SK-N-SH (cell line): ENCODE results near the gene CLDN15. TPM values are rescaled to one million over a fixed set of nuclear protein-coding genes. Genes with fewer than 3 reads are reported as not detected.

ENCODE experiments used
- CTCF ChIA-PET: fragments of 300-600, 350-600 bp; formaldehyde crosslinking; extraction: SDS; loops from one replicate; lab custom pipeline; 2021; lab: Yijun Ruan, JAX
- POLR2A ChIA-PET: fragments of 350-600 bp; sonication (Branson Sonifier 250); formaldehyde crosslinking; extraction: SDS; loops from one replicate; lab custom pipeline; 2020; ENCODE audit warnings: antibody characterized with exemption, inconsistent platforms; lab: Yijun Ruan, JAX
- DNase-seq: peaks from one replicate; pipeline ENCODE4 v3.0.0; 2012
- H2AFZ ChIP-seq: fragments of 200-600 bp; sonication (generic); 2 replicates; pipeline ENCODE4 v1.8.1; 2016; ENCODE audit warnings: antibody characterized with exemption, mild to moderate bottlenecking, low read depth
- H3F3A ChIP-seq: fragments of 200-600 bp; sonication (generic); replicated peaks from 2 replicates; pipeline ENCODE3; 2016; ENCODE audit warnings: antibody characterized with exemption, mild to moderate bottlenecking; ENCODE audit not compliant: insufficient read depth
- H3K27ac ChIP-seq, 2 experiments: fragments of 200-500 bp in 1 of 2; fragments of 200-600 bp in 1 of 2; sonication (Bioruptor generic) in 1 of 2; sonication (generic), shearing (Covaris generic) in 1 of 2; 2 replicates each; pipeline versions ENCODE4 v1.5.1 to v1.6.1; 2014 to 2016; ENCODE audit warnings: low read depth in 2 of 2, inconsistent platforms in 1 of 2, low read length in 1 of 2, mild to moderate bottlenecking in 1 of 2, mixed read lengths in 1 of 2
- H3K27me3 ChIP-seq: fragments of 200-600 bp; sonication (generic), shearing (Covaris generic); 2 replicates; pipeline ENCODE4 v1.6.1; 2016; ENCODE audit warnings: mixed run types; ENCODE audit not compliant: insufficient read depth
- H3K36me3 ChIP-seq, 2 experiments: fragments of 200-500 bp in 1 of 2; fragments of 200-600 bp in 1 of 2; sonication (Bioruptor generic) in 1 of 2; sonication (generic) in 1 of 2; replicated peaks in 1 of 2; 2 replicates each; pipeline versions ENCODE3 to v1.5.1; 2014 to 2016; ENCODE audit warnings: low read length in 1 of 2, mild to moderate bottlenecking in 1 of 2; ENCODE audit not compliant: insufficient read depth in 2 of 2, control insufficient read depth in 1 of 2
- H3K4me1 ChIP-seq, 2 experiments: fragments of 200-500 bp in 1 of 2; fragments of 200-600 bp in 1 of 2; sonication (Bioruptor generic) in 1 of 2; sonication (generic), shearing (Covaris generic) in 1 of 2; 2 replicates each; pipeline versions ENCODE4 v1.5.1 to v1.6.1; 2014 to 2016; ENCODE audit warnings: low read depth in 1 of 2, low read length in 1 of 2, mixed run types in 1 of 2; ENCODE audit not compliant: insufficient read depth in 2 of 2, control insufficient read depth in 1 of 2
- H3K4me2 ChIP-seq: fragments of 200-600 bp; sonication (generic), shearing (Covaris generic); 2 replicates; pipeline ENCODE4 v1.6.1; 2017; ENCODE audit warnings: mixed run types
- H3K4me3 ChIP-seq, 2 experiments: fragments of 200-500 bp in 1 of 2; fragments of 200-600 bp in 1 of 2; sonication (Bioruptor generic) in 1 of 2; sonication (generic), shearing (Covaris generic) in 1 of 2; 2 replicates each; pipeline versions ENCODE4 v1.5.1 to v1.8.1; 2014 to 2016; ENCODE audit warnings: low read depth in 2 of 2, inconsistent platforms in 1 of 2, low read length in 1 of 2, mild to moderate bottlenecking in 1 of 2, mixed read lengths in 1 of 2, moderate library complexity in 1 of 2
- H3K79me2 ChIP-seq: fragments of 200-600 bp; sonication (generic); 2 replicates; pipeline ENCODE4 v1.8.1; 2017; ENCODE audit warnings: mild to moderate bottlenecking; ENCODE audit not compliant: insufficient read depth
- H3K9ac ChIP-seq: fragments of 200-600 bp; sonication (generic); 2 replicates; pipeline ENCODE4 v1.6.1; 2017; ENCODE audit warnings: mixed run types
- H3K9me2 ChIP-seq: fragments of 200-600 bp; sonication (generic); 2 replicates; pipeline ENCODE4 v1.6.1; 2017; ENCODE audit warnings: mixed run types
- H3K9me3 ChIP-seq: fragments of 200-600 bp; sonication (generic); 2 replicates; pipeline ENCODE4 v1.6.1; 2017; ENCODE audit warnings: mixed run types, mild to moderate bottlenecking, moderate library complexity
- H4K20me1 ChIP-seq: fragments of 200-600 bp; sonication (generic); 2 replicates; pipeline ENCODE4 v1.6.1; 2017; ENCODE audit warnings: mild to moderate bottlenecking, mixed run types; ENCODE audit not compliant: insufficient read depth
- EZH2phosphoT487 ChIP-seq: fragments of 200-600 bp; sonication (generic); IDR thresholded peaks from 2 replicates; pipeline ENCODE4 v1.6.1; 2017; ENCODE audit warnings: low read depth, mixed run types, mild to moderate bottlenecking, antibody characterized with exemption, moderate library complexity, borderline replicate concordance
- NFIC ChIP-seq: IDR thresholded peaks from 2 replicates; pipeline ENCODE4 v1.4.0; 2012; ENCODE audit warnings: borderline replicate concordance
- RAD21 ChIP-seq: IDR thresholded peaks from 2 replicates; pipeline ENCODE4 v1.6.1; 2012; ENCODE audit warnings: mild to moderate bottlenecking, low read length
- RCOR1 ChIP-seq: fragments of 150-350 bp; IDR thresholded peaks from 2 replicates; pipeline ENCODE4 v1.6.1; 2017; ENCODE audit warnings: antibody characterized with exemption, low read length
- SIN3A ChIP-seq: IDR thresholded peaks from 2 replicates; pipeline ENCODE4 v1.6.1; 2012; ENCODE audit warnings: low read depth, mild to moderate bottlenecking, low read length, moderate library complexity, borderline replicate concordance
- TEAD4 ChIP-seq: IDR thresholded peaks from 2 replicates; pipeline ENCODE4 v1.4.0; 2012; ENCODE audit warnings: mild to moderate bottlenecking, borderline replicate concordance; ENCODE audit not compliant: insufficient read depth
- YY1 ChIP-seq: IDR thresholded peaks from 2 replicates; pipeline ENCODE4 v1.4.0; 2012; ENCODE audit warnings: low read depth, mild to moderate bottlenecking
- WGBS: methylation state at CpG from one replicate; pipeline ENCODE4 v1.1.6; 2017; ENCODE audit warnings: low lambda C conversion rate; 5-methylcytosine and 5-hydroxymethylcytosine counted together
- polyA plus RNA-seq, 3 experiments: library from polyadenylated mRNA; depleted of rRNA; stranded (reverse); fragments of >200 nt; gene quantifications; 2 replicates each; pipeline ENCODE4 v1.2.3, GENCODE V29; 2012
- TF ChIP-seq, protein P1 (sequence below): fragments of 150-350 bp; IDR thresholded peaks from 2 replicates; pipeline ENCODE4 v1.6.1; 2017; ENCODE audit warnings: antibody characterized with exemption, low read length, low read depth, borderline replicate concordance
- TF ChIP-seq, protein P2 (sequence below): IDR thresholded peaks from 2 replicates; pipeline ENCODE4 v1.4.0; 2012; ENCODE audit warnings: low read depth
- TF ChIP-seq, protein P3 (sequence below): fragments of 150-350 bp; IDR thresholded peaks from 2 replicates; pipeline ENCODE4 v1.6.1; 2016; ENCODE audit warnings: mild to moderate bottlenecking, low read depth, low read length
- TF ChIP-seq, protein P4 (sequence below): IDR thresholded peaks from 2 replicates; pipeline ENCODE4 v1.4.0; 2012; ENCODE audit warnings: low read depth, borderline replicate concordance
- TF ChIP-seq, protein P5 (sequence below): IDR thresholded peaks from 2 replicates; pipeline ENCODE4; 2012

Gene CLDN15
- polyA plus RNA-seq, 1 of the 3 experiments (the other 2 are of a cell fraction), result 24.0 TPM

DNA sequence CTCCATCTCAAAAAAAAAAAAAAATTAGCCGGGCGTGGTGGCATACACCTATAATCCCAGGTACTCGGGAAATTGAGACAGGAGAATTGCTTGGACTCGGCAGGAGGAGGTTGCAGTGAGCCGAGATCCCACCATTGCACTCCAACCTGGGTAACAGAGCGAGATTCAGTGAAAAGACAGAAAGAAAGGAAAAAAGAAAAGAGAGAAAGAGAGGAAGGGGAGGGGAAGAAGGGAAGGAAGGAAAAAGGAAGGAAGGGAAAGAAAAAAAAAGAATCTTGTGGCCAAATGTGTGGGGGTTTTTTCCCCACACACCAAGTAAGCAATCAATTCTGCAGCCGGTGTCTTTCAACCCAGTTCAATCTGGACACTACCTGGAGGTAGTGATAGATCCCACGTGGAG is 48.5 kb downstream of the CLDN15 start:
- H3K27ac ChIP-seq, result no peak overlapping the region
- no peaks in the 10 kb centered on the region for H3K27me3 ChIP-seq
- CTCF ChIA-PET, result interaction anchor here (4.4 to 8.3 kb wide), 3 partner anchors 18 to 45 kb away, joined by 36 to 257 read pairs (median 51); no protein-coding TSS in a partner anchor
- H3K9ac ChIP-seq, result no peak overlapping the region
- POLR2A ChIA-PET, result no interaction called here
- no peak for DNase-seq
- no peaks in the 10 kb centered on the region for H3K9me2 ChIP-seq
- no peak overlapping the region for H3K4me3 ChIP-seq
- no peaks in the 10 kb centered on the region for H3K9me3 ChIP-seq
- no peaks in the 10 kb centered on the region for H3K4me1 ChIP-seq
- H3F3A ChIP-seq, result peaks cover 16% of the 10 kb centered on the region
- WGBS, result 70% methylated on average over 8 of the region's 8 CpGs
- TF ChIP-seq RCOR1 (no peak), RAD21 (no peak), NFIC (no peak), YY1 (no peak), TEAD4 (no peak), SIN3A (no peak), EZH2phosphoT487 (no peak)
- TF ChIP-seq, protein P1, sequence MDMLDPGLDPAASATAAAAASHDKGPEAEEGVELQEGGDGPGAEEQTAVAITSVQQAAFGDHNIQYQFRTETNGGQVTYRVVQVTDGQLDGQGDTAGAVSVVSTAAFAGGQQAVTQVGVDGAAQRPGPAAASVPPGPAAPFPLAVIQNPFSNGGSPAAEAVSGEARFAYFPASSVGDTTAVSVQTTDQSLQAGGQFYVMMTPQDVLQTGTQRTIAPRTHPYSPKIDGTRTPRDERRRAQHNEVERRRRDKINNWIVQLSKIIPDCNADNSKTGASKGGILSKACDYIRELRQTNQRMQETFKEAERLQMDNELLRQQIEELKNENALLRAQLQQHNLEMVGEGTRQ, result no peak
- TF ChIP-seq, protein P2, sequence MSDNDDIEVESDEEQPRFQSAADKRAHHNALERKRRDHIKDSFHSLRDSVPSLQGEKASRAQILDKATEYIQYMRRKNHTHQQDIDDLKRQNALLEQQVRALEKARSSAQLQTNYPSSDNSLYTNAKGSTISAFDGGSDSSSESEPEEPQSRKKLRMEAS, result no peak
- TF ChIP-seq, protein P3, sequence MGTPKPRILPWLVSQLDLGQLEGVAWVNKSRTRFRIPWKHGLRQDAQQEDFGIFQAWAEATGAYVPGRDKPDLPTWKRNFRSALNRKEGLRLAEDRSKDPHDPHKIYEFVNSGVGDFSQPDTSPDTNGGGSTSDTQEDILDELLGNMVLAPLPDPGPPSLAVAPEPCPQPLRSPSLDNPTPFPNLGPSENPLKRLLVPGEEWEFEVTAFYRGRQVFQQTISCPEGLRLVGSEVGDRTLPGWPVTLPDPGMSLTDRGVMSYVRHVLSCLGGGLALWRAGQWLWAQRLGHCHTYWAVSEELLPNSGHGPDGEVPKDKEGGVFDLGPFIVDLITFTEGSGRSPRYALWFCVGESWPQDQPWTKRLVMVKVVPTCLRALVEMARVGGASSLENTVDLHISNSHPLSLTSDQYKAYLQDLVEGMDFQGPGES, result no peak
- TF ChIP-seq, protein P4, sequence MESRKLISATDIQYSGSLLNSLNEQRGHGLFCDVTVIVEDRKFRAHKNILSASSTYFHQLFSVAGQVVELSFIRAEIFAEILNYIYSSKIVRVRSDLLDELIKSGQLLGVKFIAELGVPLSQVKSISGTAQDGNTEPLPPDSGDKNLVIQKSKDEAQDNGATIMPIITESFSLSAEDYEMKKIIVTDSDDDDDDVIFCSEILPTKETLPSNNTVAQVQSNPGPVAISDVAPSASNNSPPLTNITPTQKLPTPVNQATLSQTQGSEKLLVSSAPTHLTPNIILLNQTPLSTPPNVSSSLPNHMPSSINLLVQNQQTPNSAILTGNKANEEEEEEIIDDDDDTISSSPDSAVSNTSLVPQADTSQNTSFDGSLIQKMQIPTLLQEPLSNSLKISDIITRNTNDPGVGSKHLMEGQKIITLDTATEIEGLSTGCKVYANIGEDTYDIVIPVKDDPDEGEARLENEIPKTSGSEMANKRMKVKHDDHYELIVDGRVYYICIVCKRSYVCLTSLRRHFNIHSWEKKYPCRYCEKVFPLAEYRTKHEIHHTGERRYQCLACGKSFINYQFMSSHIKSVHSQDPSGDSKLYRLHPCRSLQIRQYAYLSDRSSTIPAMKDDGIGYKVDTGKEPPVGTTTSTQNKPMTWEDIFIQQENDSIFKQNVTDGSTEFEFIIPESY, result no peak
- TF ChIP-seq, protein P5, sequence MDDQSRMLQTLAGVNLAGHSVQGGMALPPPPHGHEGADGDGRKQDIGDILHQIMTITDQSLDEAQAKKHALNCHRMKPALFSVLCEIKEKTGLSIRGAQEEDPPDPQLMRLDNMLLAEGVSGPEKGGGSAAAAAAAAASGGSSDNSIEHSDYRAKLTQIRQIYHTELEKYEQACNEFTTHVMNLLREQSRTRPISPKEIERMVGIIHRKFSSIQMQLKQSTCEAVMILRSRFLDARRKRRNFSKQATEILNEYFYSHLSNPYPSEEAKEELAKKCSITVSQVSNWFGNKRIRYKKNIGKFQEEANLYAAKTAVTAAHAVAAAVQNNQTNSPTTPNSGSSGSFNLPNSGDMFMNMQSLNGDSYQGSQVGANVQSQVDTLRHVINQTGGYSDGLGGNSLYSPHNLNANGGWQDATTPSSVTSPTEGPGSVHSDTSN, result no peak
- H4K20me1 ChIP-seq, result no peaks in the 10 kb centered on the region
- no peaks in the 10 kb centered on the region for H3K36me3 ChIP-seq
- H2AFZ ChIP-seq, result no peak overlapping the region
- no peaks in the 10 kb centered on the region for H3K79me2 ChIP-seq
- no peak overlapping the region for H3K4me2 ChIP-seq
